ENCODE results near the gene GAGE2A.
A peak's percentile ranks its signal among the peaks of the same experiment; 100 is the strongest.
"Not testable (repeated sequence)": the region's sequence is repeated elsewhere in the genome, so short reads cannot be mapped to it uniquely, and the experiment has no call there.

The GAGE2A gene, protein sequence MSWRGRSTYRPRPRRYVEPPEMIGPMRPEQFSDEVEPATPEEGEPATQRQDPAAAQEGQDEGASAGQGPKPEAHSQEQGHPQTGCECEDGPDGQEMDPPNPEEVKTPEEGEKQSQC

DNA sequence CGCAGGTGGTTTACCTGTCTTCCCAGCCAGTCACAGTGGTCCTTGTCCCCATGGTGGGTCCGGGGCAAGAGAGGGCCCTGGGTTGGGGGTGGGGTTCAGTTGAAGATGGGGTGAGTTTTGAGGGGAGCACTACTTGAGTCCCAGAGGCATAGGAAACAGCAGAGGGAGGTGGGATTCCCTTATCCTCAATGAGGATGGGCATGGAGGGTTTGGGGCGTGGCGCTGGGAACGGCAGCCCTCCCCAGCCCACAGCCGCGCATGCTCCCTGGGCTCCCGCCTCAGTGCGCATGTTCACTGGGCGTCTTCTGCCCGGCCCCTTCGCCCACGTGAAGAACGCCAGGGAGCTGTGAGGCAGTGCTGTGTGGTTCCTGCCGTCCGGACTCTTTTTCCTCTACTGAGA, at the start of gene GAGE2A:
Gene GAGE2A (plus strand): TSS at position 301 of the 400 bp plus-strand sequence. CDS start 1,155 bp downstream, outside the sequence.
- DNase-seq (ENCODE audit: low spot score): not testable (repeated sequence)

DNA sequence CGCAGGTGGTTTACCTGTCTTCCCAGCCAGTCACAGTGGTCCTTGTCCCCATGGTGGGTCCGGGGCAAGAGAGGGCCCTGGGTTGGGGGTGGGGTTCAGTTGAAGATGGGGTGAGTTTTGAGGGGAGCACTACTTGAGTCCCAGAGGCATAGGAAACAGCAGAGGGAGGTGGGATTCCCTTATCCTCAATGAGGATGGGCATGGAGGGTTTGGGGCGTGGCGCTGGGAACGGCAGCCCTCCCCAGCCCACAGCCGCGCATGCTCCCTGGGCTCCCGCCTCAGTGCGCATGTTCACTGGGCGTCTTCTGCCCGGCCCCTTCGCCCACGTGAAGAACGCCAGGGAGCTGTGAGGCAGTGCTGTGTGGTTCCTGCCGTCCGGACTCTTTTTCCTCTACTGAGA, 47.9 kb upstream of the GAGE2A start, which contains the start of gene GAGE12D:
Gene GAGE12D (plus strand): TSS at position 301 of the 400 bp plus-strand sequence. CDS start 1,155 bp downstream, outside the sequence.
- not testable (repeated sequence) for DNase-seq (ENCODE audit: low spot score)

DNA sequence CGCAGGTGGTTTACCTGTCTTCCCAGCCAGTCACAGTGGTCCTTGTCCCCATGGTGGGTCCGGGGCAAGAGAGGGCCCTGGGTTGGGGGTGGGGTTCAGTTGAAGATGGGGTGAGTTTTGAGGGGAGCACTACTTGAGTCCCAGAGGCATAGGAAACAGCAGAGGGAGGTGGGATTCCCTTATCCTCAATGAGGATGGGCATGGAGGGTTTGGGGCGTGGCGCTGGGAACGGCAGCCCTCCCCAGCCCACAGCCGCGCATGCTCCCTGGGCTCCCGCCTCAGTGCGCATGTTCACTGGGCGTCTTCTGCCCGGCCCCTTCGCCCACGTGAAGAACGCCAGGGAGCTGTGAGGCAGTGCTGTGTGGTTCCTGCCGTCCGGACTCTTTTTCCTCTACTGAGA, 38.3 kb upstream of the GAGE2A start, which contains the start of gene GAGE12E:
Gene GAGE12E (plus strand): TSS at position 301 of the 400 bp plus-strand sequence. CDS start 1,155 bp downstream, outside the sequence.
- DNase-seq (ENCODE audit: low spot score): not testable (repeated sequence)

DNA sequence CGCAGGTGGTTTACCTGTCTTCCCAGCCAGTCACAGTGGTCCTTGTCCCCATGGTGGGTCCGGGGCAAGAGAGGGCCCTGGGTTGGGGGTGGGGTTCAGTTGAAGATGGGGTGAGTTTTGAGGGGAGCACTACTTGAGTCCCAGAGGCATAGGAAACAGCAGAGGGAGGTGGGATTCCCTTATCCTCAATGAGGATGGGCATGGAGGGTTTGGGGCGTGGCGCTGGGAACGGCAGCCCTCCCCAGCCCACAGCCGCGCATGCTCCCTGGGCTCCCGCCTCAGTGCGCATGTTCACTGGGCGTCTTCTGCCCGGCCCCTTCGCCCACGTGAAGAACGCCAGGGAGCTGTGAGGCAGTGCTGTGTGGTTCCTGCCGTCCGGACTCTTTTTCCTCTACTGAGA, 28.8 kb upstream of the GAGE2A start, which contains the start of gene GAGE12F:
Gene GAGE12F (plus strand): TSS at position 301 of the 400 bp plus-strand sequence. CDS start 1,155 bp downstream, outside the sequence.
- not testable (repeated sequence) for DNase-seq (ENCODE audit: low spot score)

DNA sequence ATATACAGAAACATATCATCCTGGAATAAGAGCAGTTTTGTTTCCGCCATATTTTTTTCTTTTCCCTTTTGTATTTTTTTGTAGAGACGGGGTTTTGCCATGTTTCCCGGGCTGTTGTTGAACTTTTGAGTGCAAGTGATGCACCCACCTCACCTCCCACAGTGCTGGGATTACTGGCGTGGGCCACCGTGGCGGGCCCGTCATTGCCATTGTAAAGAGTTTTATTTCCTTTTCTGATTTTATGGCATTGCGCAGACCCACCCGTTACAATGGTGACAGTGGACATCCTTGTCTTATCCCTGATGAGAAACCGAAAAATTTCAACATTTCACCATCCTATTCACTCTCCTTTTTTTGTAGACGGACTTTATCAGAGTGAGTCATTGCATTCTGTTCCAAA, 20.6 kb upstream of the GAGE2A start:
- DNase-seq (ENCODE audit: low spot score): not testable (repeated sequence)

DNA sequence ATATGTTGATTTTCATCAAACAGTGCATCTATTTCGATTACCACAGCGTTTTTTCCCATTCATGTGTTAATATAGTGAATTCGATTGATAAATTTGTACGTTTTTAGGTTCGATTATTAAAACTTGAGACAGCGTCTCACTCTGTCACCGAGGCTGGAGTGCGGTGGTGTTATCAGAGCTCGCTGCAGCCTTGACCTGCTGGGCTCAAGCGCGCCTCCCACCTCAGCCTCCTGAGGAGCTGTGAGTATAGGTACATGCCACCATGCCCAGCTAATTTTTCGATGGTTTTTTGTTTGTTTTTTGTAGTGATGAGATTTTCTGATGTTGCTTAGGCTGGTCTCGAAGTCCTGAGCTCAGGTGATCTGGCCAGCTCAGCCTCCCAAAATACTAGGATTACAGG, 20.1 kb upstream of the GAGE2A start:
- not testable (repeated sequence) for DNase-seq (ENCODE audit: low spot score)

DNA sequence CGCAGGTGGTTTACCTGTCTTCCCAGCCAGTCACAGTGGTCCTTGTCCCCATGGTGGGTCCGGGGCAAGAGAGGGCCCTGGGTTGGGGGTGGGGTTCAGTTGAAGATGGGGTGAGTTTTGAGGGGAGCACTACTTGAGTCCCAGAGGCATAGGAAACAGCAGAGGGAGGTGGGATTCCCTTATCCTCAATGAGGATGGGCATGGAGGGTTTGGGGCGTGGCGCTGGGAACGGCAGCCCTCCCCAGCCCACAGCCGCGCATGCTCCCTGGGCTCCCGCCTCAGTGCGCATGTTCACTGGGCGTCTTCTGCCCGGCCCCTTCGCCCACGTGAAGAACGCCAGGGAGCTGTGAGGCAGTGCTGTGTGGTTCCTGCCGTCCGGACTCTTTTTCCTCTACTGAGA, 19.2 kb upstream of the GAGE2A start, which contains the start of gene GAGE12G:
Gene GAGE12G (plus strand): TSS at position 301 of the 400 bp plus-strand sequence. CDS start 1,155 bp downstream, outside the sequence.
- not testable (repeated sequence) for DNase-seq (ENCODE audit: low spot score)

DNA sequence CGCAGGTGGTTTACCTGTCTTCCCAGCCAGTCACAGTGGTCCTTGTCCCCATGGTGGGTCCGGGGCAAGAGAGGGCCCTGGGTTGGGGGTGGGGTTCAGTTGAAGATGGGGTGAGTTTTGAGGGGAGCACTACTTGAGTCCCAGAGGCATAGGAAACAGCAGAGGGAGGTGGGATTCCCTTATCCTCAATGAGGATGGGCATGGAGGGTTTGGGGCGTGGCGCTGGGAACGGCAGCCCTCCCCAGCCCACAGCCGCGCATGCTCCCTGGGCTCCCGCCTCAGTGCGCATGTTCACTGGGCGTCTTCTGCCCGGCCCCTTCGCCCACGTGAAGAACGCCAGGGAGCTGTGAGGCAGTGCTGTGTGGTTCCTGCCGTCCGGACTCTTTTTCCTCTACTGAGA, 9.6 kb upstream of the GAGE2A start, which contains the start of gene GAGE12H:
Gene GAGE12H (plus strand): TSS at position 301 of the 400 bp plus-strand sequence. CDS start 1,155 bp downstream, outside the sequence.
- not testable (repeated sequence) for DNase-seq (ENCODE audit: low spot score)

DNA sequence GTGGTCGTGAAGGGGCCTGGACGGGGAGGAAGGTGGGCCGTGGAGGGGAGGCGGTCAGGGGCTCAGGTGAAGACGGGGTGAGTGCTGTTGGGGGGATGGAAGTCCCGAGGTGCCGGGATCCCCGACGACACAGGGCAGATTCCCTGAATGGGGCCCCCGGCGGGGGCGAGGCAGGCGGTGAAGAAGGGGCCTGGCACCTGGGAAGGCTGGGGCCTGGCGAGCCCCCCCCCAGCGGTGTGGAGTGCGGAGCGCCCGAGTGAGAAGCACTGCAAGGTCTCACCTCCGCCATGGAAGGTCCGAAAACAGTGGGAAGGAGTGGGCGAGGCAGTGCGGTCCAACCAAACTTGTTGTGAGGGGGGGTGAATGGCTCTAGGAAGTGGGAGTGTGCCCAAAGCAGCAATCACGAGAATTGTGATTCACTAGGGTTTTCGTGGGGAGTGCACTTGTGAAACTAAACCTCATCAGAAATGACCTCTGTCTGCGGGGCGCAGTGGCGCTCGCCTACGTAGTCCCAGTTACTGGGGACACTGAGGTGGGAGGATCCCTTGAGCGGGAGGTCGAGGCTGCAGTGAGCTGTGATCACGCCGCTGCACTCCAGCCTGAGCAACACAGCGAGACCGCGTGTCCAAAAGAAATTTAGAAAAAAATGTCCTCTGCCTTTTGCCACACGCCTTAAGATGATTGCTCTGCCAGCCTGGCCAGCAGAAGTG, 628 bp downstream of the GAGE2A start:
- DNase-seq (ENCODE audit: low spot score): not testable (repeated sequence)

DNA sequence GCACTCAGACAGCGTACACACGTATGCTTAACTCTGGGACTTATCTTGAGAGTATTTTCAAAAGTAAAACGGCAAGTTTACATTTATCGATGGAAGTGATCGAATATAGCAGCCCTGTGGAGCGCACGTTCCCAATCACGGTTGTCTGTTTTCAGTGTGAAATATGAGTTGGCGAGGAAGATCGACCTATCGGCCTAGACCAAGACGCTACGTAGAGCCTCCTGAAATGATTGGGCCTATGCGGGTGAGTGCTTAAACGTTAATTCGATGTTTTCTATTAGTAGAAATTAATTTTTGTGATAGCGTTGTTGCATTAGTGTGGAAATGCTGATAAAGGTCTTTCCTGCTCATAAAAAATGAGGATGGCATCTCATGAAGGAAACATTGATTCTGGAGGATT, 1.2 kb downstream of the GAGE2A start:
- not testable (repeated sequence) for DNase-seq (ENCODE audit: low spot score)

DNA sequence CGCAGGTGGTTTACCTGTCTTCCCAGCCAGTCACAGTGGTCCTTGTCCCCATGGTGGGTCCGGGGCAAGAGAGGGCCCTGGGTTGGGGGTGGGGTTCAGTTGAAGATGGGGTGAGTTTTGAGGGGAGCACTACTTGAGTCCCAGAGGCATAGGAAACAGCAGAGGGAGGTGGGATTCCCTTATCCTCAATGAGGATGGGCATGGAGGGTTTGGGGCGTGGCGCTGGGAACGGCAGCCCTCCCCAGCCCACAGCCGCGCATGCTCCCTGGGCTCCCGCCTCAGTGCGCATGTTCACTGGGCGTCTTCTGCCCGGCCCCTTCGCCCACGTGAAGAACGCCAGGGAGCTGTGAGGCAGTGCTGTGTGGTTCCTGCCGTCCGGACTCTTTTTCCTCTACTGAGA, 9.4 kb downstream of the GAGE2A start, which contains the start of gene GAGE1:
Gene GAGE1 (plus strand): TSS at position 301 of the 400 bp plus-strand sequence. CDS start 1,155 bp downstream, outside the sequence.
- DNase-seq (ENCODE audit: low spot score): not testable (repeated sequence)

DNA sequence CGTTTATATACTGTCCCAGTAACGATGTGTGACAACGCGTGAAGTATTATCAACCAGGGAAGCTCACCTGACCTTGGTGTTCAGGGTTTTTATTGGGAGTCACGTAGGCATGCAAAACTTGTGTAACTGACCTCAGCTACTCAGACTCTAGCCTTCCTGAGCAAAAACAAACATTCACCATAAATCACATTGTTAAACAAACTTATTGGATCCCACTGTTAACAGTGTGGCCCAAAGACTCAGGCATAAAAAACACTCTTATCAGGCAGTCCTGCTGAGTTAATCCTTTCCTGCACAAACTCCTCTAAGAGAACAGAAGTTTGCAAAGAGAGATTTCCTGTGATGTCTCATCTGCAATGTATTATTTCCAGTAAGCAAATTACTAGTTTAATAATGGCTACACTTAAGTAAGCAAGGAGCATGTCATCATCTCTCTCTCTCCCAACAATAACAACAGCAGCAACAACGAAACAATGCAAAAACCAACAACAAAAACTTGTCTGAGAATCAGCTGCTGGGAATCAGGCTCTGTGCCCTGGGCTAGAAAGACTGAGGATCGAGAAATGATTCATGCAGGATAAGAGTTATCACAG, 21.5 kb downstream of the GAGE2A start:
- DNase-seq (ENCODE audit: low spot score): no peak

DNA sequence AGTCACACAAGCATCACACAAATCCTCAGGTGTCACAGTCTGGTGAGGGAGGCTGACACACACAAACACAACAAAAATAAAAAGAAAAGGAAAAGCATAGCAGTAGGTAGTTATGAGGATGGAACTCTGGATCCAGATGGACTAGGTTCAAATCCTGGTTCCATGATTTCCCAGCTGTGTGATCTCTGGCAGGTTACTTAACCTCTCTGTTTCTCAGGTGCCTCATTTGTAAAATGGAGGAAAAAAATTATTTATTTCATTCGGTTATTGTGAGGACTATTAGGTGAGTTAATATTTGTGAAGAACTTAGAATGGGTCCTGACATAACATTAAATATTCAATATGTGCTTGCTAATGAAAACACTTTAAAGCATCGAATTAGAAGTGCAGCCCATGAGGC, 29.3 kb downstream of the GAGE2A start:
- DNase-seq (ENCODE audit: low spot score): no peak

DNA sequence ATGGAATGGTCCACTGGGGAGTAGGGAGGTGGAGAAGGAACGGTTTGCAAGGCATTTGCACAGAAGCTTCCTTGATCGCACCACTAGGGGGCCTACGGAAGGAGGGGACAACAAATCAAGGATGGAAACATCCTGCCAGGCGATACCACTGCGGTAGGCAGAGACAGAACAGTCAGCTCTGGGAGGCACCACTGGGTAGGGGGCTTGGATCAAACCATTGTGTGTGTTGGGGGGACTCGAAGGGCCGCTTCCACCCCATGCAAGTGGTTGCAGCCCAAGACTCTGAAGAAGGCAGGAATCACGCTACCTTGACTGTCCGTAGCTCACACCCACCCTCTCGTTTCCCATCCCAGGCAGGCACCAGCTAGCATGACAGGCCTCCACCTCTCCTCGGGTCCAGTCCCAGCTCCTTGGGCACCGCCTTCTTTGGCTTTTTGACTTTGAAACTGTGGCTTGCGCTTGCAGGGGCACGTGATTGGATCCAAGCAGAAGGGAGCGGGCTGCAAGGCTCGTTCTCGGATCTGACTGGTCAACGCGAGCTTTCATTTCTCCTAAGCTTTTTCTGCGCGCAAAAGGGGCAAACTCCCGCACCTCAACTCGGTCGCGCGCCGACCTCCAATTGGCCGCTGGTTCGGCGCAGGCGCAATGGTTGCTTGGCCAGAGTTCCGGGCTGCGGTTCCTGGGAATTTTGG, 37.9 kb downstream of the GAGE2A start:
- peak; percentile 15 for DNase-seq (ENCODE audit: low spot score)

DNA sequence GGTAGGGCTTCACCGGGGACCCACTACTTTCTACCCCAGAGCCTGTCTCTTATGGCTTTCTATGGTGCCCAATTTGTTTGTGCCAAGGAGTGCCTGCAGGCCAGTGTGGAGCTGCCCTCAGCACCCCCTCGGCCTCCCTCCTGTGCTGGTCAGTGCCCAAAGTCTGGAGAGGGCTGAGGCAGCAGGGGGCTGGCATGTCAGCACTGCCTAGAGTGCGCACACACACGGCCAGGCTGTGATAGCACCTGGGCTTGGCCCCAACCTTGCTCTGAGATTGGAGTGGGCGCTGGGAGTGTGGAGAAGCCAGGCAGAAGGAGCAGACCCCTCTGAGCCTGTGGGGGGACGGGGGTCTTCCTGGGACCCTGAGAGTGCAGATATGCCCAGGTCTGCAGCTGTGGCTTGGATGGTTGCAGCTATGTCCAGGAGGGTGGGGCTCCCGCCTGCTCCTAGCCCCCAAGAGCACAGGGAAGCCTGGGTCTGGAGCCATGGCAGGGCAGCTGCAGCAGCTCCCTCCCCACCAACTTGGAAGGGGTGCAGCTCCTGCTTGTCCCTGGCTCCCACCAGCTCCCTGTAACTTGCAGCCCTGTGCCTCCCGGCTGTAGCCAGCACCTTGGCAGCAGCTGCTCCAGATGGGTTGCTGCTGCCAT, 55.8 kb downstream of the GAGE2A start:
- no peak for DNase-seq (ENCODE audit: low spot score)
